Panc1 (cell line): ENCODE data around the gene NACA2. TPM values are rescaled to one million over a fixed set of nuclear protein-coding genes. Genes with fewer than 3 reads are reported as not detected.

ENCODE experiments used
- ATAC-seq: fragments of 200-7000 bp; cut with Tn5 transposase; 2 replicates; pipeline ENCODE4 v1.9.1; 2020; ENCODE audit warnings: mild to moderate bottlenecking, moderate library complexity
- BruUV-seq: library from RNA; stranded (reverse); fragments of 400-500 nt; replicated peaks from 2 replicates; lab custom pipeline; 2021; lab: Mats Ljungman, UMichigan
- CTCF ChIA-PET: fragments of 300-600 bp; sonication (Branson Sonifier 250); formaldehyde crosslinking; loops from one replicate; lab custom pipeline; 2022; ENCODE audit warnings: antibody characterized with exemption; lab: Charles Lee
- POLR2A ChIA-PET: fragments of 300-600 bp; sonication (Branson Sonifier 250); formaldehyde crosslinking; loops from one replicate; lab custom pipeline; 2022; ENCODE audit warnings: antibody characterized with exemption; lab: Charles Lee
- DNase-seq: peaks from one replicate; pipeline ENCODE4 v3.0.0-alpha.2; 2010; ENCODE audit warnings: low read depth, low spot score
- H3K27ac ChIP-seq: 2 replicates; pipeline ENCODE4 v1.5.1; 2011; ENCODE audit warnings: mild to moderate bottlenecking, low read length, inconsistent platforms
- H3K27me3 ChIP-seq: fragments of 200-500 bp; sonication (Bioruptor generic); 2 replicates; pipeline ENCODE4 v1.6.0; 2014; ENCODE audit warnings: low read length, inconsistent platforms; ENCODE audit not compliant: control insufficient read depth, insufficient read depth
- H3K36me3 ChIP-seq: fragments of 200-500 bp; sonication (Bioruptor generic); 2 replicates; pipeline ENCODE4 v1.5.1; 2014; ENCODE audit warnings: inconsistent platforms, mild to moderate bottlenecking, low read length, moderate library complexity; ENCODE audit not compliant: control insufficient read depth, insufficient read depth
- H3K4me1 ChIP-seq: 2 replicates; pipeline ENCODE4 v1.5.1; 2011; ENCODE audit warnings: inconsistent platforms, mild to moderate bottlenecking, low read length, moderate library complexity; ENCODE audit not compliant: control insufficient read depth, insufficient read depth
- H3K4me3 ChIP-seq, 2 experiments: 2 replicates each; pipeline ENCODE4 v1.5.1; 2011 to 2012; ENCODE audit warnings: low read depth in 2 of 2, low read length in 2 of 2, mild to moderate bottlenecking in 2 of 2, inconsistent platforms in 1 of 2, moderate library complexity in 1 of 2
- H3K9me3 ChIP-seq: fragments of 200-500 bp; sonication (Bioruptor generic); 2 replicates; pipeline ENCODE4 v1.5.1; 2014; ENCODE audit warnings: low read depth, mild to moderate bottlenecking, inconsistent platforms, low read length, moderate library complexity; ENCODE audit not compliant: control insufficient read depth, insufficient read depth
- POLR2AphosphoS5 ChIP-seq: IDR thresholded peaks from 2 replicates; pipeline ENCODE4 v1.6.1; 2012; ENCODE audit warnings: mild to moderate bottlenecking, low read depth, low read length, moderate library complexity
- SIN3A ChIP-seq: IDR thresholded peaks from 2 replicates; pipeline ENCODE4 v1.6.1; 2012; ENCODE audit warnings: low read depth, mild to moderate bottlenecking, low read length, moderate library complexity, borderline replicate concordance; ENCODE audit not compliant: insufficient read depth
- TCF7L2 ChIP-seq: IDR thresholded peaks from 2 replicates; pipeline ENCODE4 v1.6.1; 2011; ENCODE audit warnings: mild to moderate bottlenecking, low read depth, low read length, inconsistent platforms
- in situ Hi-C: cut with HindIII; loops from 2 replicates; pipeline ENCODE4 v1.10.0; 2016; ENCODE audit warnings: low sequenced_read_pairs, low pct_unique_long_range_greater_than_20kb
- intact Hi-C: fragments of 100-400 bp; cut with micrococcal nuclease; formaldehyde crosslinking; loops from one replicate; pipeline ENCODE4 v1.10.0; 2022; ENCODE audit not compliant: unreplicated experiment
- total RNA-seq: library from RNA; stranded (reverse); gene quantifications from one replicate; pipeline ENCODE4 v1.2.1, GENCODE V29; 2021; ENCODE audit not compliant: unreplicated experiment
- TF ChIP-seq, protein P1 (sequence below), 2 experiments: IDR thresholded peaks; 2 replicates each; pipeline ENCODE4 v1.6.1; 2011 to 2012; ENCODE audit warnings: low read depth in 2 of 2, control low read depth in 1 of 2, low read length in 1 of 2, mild to moderate bottlenecking in 1 of 2, moderate library complexity in 1 of 2; ENCODE audit not compliant: insufficient read depth in 1 of 2
- TF ChIP-seq, protein P2 (sequence below): fragments of 450-650 bp; IDR thresholded peaks from 2 replicates; pipeline ENCODE4 v1.5.1; 2017; ENCODE audit warnings: mild to moderate bottlenecking

NACA2 gene
- total RNA-seq, 1 experiment from 2014 or later, result not detected

DNA sequence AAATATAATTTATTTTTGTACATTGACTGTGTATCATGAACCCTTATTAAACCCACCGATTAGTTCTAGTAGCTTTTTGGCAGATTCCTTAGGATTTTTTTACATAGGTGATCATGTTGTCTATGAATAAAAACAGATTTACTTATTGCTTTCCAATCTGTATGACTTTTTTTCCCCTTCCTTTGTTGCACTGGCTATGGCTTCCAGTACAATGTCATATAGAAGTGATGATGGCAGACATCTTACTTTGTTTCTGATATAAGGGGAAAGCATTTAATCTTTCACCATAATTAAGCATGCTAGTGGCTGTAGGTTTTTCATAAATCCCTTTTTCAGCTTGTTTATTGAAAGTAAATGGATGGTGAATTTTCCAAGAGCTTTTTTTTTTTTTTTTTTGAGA is 28.9 kb upstream of the NACA2 start:
- no peak for DNase-seq
- TF ChIP-seq, protein P1, sequence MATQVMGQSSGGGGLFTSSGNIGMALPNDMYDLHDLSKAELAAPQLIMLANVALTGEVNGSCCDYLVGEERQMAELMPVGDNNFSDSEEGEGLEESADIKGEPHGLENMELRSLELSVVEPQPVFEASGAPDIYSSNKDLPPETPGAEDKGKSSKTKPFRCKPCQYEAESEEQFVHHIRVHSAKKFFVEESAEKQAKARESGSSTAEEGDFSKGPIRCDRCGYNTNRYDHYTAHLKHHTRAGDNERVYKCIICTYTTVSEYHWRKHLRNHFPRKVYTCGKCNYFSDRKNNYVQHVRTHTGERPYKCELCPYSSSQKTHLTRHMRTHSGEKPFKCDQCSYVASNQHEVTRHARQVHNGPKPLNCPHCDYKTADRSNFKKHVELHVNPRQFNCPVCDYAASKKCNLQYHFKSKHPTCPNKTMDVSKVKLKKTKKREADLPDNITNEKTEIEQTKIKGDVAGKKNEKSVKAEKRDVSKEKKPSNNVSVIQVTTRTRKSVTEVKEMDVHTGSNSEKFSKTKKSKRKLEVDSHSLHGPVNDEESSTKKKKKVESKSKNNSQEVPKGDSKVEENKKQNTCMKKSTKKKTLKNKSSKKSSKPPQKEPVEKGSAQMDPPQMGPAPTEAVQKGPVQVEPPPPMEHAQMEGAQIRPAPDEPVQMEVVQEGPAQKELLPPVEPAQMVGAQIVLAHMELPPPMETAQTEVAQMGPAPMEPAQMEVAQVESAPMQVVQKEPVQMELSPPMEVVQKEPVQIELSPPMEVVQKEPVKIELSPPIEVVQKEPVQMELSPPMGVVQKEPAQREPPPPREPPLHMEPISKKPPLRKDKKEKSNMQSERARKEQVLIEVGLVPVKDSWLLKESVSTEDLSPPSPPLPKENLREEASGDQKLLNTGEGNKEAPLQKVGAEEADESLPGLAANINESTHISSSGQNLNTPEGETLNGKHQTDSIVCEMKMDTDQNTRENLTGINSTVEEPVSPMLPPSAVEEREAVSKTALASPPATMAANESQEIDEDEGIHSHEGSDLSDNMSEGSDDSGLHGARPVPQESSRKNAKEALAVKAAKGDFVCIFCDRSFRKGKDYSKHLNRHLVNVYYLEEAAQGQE (IDR thresholded peaks at IDR 0.05; ENCODE audit: insufficient read depth in 1 of 2, low read depth in 2 of 2, low read length in 1 of 2), result no peak
- TF ChIP-seq, protein P2, sequence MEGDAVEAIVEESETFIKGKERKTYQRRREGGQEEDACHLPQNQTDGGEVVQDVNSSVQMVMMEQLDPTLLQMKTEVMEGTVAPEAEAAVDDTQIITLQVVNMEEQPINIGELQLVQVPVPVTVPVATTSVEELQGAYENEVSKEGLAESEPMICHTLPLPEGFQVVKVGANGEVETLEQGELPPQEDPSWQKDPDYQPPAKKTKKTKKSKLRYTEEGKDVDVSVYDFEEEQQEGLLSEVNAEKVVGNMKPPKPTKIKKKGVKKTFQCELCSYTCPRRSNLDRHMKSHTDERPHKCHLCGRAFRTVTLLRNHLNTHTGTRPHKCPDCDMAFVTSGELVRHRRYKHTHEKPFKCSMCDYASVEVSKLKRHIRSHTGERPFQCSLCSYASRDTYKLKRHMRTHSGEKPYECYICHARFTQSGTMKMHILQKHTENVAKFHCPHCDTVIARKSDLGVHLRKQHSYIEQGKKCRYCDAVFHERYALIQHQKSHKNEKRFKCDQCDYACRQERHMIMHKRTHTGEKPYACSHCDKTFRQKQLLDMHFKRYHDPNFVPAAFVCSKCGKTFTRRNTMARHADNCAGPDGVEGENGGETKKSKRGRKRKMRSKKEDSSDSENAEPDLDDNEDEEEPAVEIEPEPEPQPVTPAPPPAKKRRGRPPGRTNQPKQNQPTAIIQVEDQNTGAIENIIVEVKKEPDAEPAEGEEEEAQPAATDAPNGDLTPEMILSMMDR, result no peak
- TF ChIP-seq SIN3A (no peak), POLR2AphosphoS5 (no peak), TCF7L2 (no peak)
- no peaks in the 10 kb centered on the region for H3K27me3 ChIP-seq
- no TSS peak for BruUV-seq
- ATAC-seq, result no peak
- 0 out of 2 replicates have a peak, but pooled peaks cover 2% of the 10 kb centered on the region for H3K4me1 ChIP-seq
- H3K9me3 ChIP-seq, result peaks cover 16% of the 10 kb centered on the region
- no peak overlapping the region for H3K4me3 ChIP-seq
- intact Hi-C loops, result no loop called here
- CTCF ChIA-PET, result no interaction called here
- POLR2A ChIA-PET, result interaction anchor here (0.6 kb wide), 2 partner anchors 53 to 213 kb away, joined by 3 read pairs; no protein-coding TSS in a partner anchor
- no peak overlapping the region for H3K27ac ChIP-seq
- no peaks in the 10 kb centered on the region for H3K36me3 ChIP-seq
- in situ Hi-C loops, result no loop called here

DNA sequence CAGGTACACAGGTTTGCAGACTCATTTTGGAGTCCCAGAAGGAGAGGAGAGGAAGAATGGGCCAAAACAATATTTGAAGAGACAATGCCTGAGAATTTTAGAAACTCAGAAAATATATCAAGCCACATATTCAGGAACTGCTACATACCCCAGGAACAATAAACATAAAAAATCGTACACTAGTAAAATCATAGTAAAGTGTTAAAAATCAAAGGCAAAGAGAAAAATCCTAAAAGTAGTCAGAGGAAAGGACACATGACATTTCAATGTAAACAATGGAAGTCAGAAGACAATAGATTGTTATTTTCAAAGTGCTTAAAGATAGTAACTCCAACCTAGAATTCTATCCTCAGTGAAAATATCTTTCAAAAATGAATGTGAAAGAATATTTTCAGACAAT is 28.5 kb upstream of the NACA2 start:
- H3K36me3 ChIP-seq, result no peaks in the 10 kb centered on the region
- no peak for ATAC-seq
- no peak for DNase-seq
- in situ Hi-C loops, result no loop called here
- no peaks in the 10 kb centered on the region for H3K27me3 ChIP-seq
- 0 out of 2 replicates have a peak, but pooled peaks cover 2% of the 10 kb centered on the region for H3K4me1 ChIP-seq
- H3K4me3 ChIP-seq, result no peak overlapping the region
- no TSS peak for BruUV-seq
- H3K27ac ChIP-seq, result no peak overlapping the region
- H3K9me3 ChIP-seq, result peaks cover 16% of the 10 kb centered on the region
- intact Hi-C loops, result no loop called here
- ChIA-PET CTCF (no interaction called here), POLR2A (interaction anchor here (0.6 kb wide), 1 partner anchor 214 kb away, joined by 3 read pairs; no protein-coding TSS in a partner anchor)
- TF ChIP-seq TCF7L2 (no peak), POLR2AphosphoS5 (no peak), SIN3A (no peak)
- TF ChIP-seq, protein P2, result no peak
- TF ChIP-seq, protein P1 (IDR thresholded peaks at IDR 0.05; ENCODE audit: insufficient read depth in 1 of 2, low read depth in 2 of 2, low read length in 1 of 2), result no peak
